GM12878 (cell line): ENCODE results near the gene REXO1. TPM values are rescaled to one million over a fixed set of nuclear protein-coding genes. Genes with fewer than 3 reads are reported as not detected.

Source experiments
- ATAC-seq: fragments of 200-7000 bp; cut with Tn5 transposase; 3 replicates; pipeline ENCODE4 v1.9.1; 2020; ENCODE audit warnings: mild to moderate bottlenecking, moderate library complexity
- BruUV-seq: library from RNA; stranded (reverse); fragments of 400-500 nt; replicated peaks from 2 replicates; lab custom pipeline; 2021; lab: Mats Ljungman, UMichigan
- CTCF ChIA-PET: fragments of 300-600 bp; sonication (Branson Sonifier 250); formaldehyde crosslinking; extraction: SDS; loops from one replicate; lab custom pipeline; 2021; ENCODE audit warnings: inconsistent platforms; lab: Yijun Ruan, JAX
- POLR2A ChIA-PET: fragments of 350-600 bp; formaldehyde crosslinking; extraction: SDS; loops from one replicate; lab custom pipeline; 2021; ENCODE audit warnings: inconsistent platforms; lab: Charles Lee
- RAD21 ChIA-PET: fragments of 300-600 bp; sonication (Branson Sonifier 250); formaldehyde crosslinking; loops from one replicate; lab custom pipeline; 2023; ENCODE audit warnings: antibody characterized with exemption; ENCODE audit not compliant: unreplicated experiment; lab: Charles Lee
- SMC1A ChIA-PET: fragments of 300-600 bp; sonication (Branson Sonifier 250); formaldehyde crosslinking; loops from one replicate; lab custom pipeline; 2023; ENCODE audit not compliant: unreplicated experiment, uncharacterized antibody; lab: Charles Lee
- DNase-seq: peaks from one replicate; pipeline ENCODE4 v3.0.0-alpha.2; 2011; ENCODE audit warnings: low read depth, low spot score
- FAIRE-seq: peaks from 3 replicates; lab custom pipeline; 2011; peaks lifted over from hg19 to GRCh38; lab: Jason Lieb, UNC
- H2AFZ ChIP-seq: 2 replicates; pipeline ENCODE4 v1.6.0; 2011; ENCODE audit warnings: low read depth, low read length, control low read depth; ENCODE audit not compliant: control insufficient read depth
- H3K27ac ChIP-seq: 2 replicates; pipeline ENCODE4 v1.5.1; 2011; ENCODE audit warnings: control low read depth; ENCODE audit not compliant: control insufficient read depth, insufficient read depth
- H3K27me3 ChIP-seq, 2 experiments: replicated peaks in 1 of 2; 2 replicates each; pipeline versions ENCODE4 v1.6.0 to v1.6.1; 2011; ENCODE audit warnings: low read length in 1 of 2; ENCODE audit not compliant: control insufficient read depth in 2 of 2, insufficient read depth in 2 of 2
- H3K36me3 ChIP-seq, 2 experiments: 2 replicates each; pipeline ENCODE4 v1.5.1; 2011; ENCODE audit warnings: low read length in 1 of 2; ENCODE audit not compliant: control insufficient read depth in 2 of 2, insufficient read depth in 2 of 2
- H3K4me1 ChIP-seq: 2 replicates; pipeline ENCODE4 v1.6.1; 2011; ENCODE audit warnings: mild to moderate bottlenecking, low read length, moderate library complexity, mixed read lengths; ENCODE audit not compliant: control insufficient read depth, insufficient read depth
- H3K4me2 ChIP-seq: 2 replicates; pipeline ENCODE4 v1.6.0; 2011; ENCODE audit warnings: control low read depth; ENCODE audit not compliant: control insufficient read depth, insufficient read depth
- H3K4me3 ChIP-seq: fragments of 200-600 bp; sonication (generic); 2 replicates; pipeline ENCODE4 v1.5.1; 2016
- H3K79me2 ChIP-seq: 2 replicates; pipeline ENCODE4 v1.6.0; 2011; ENCODE audit warnings: low read length; ENCODE audit not compliant: control insufficient read depth, insufficient read depth
- H3K9ac ChIP-seq: 2 replicates; pipeline ENCODE4 v1.8.0; 2011; ENCODE audit warnings: low read length, control low read depth, mixed read lengths; ENCODE audit not compliant: control insufficient read depth, insufficient read depth
- H3K9me3 ChIP-seq: replicated peaks from 3 replicates; pipeline ENCODE4 v1.5.1; 2011; ENCODE audit warnings: mild to moderate bottlenecking, low read length; ENCODE audit not compliant: control insufficient read depth, insufficient read depth
- H4K20me1 ChIP-seq: 2 replicates; pipeline ENCODE4 v1.6.0; 2011; ENCODE audit not compliant: control insufficient read depth, insufficient read depth
- ETV6 ChIP-seq, 2 experiments: fragments of 450-650 bp in 1 of 2; IDR thresholded peaks in 1 of 2; conservative IDR thresholded peaks in 1 of 2; 2 replicates each; pipeline ENCODE4 v1.6.1; 2014; ENCODE audit warnings: antibody characterized with exemption in 1 of 2, borderline replicate concordance in 1 of 2, low read depth in 1 of 2, mild to moderate bottlenecking in 1 of 2, moderate library complexity in 1 of 2
- NFYA ChIP-seq: IDR thresholded peaks from 2 replicates; pipeline ENCODE4 v1.6.1; 2011; ENCODE audit warnings: low read depth, mild to moderate bottlenecking, low read length, improper control_type of control experiment, borderline replicate concordance
- POLR2A ChIP-seq: IDR thresholded peaks from 2 replicates; pipeline ENCODE4 v1.6.1; 2011; ENCODE audit warnings: low read depth, mild to moderate bottlenecking, low read length
- WGBS: methylation state at CpG from one replicate; pipeline ENCODE4 v1.1.6; 2016; ENCODE audit warnings: low lambda C conversion rate; ENCODE audit not compliant: insufficient replicate concordance, insufficient coverage; ENCODE audit errors: missing lambda C conversion rate; 5-methylcytosine and 5-hydroxymethylcytosine counted together
- in situ Hi-C: fragments of 300-500 bp; cut with MboI; formaldehyde crosslinking; loops from 9 replicates; pipeline ENCODE4 v1.14.3; 2018; ENCODE audit warnings: mixed read lengths
- intact Hi-C: fragments of 100-400 bp; cut with micrococcal nuclease; formaldehyde crosslinking; loops from one replicate; pipeline ENCODE4 v1.14.2; 2022; ENCODE audit not compliant: unreplicated experiment
- polyA plus RNA-seq, 11 experiments: library from polyadenylated mRNA; depleted of rRNA in 4 of 11; unstranded in 6 of 11; stranded (reverse) in 5 of 11; fragments of >200 nt; fragmentation: Nextera tagmentation in 4 of 11; fragmentation: Illumina TruSeq in 1 of 11; extraction: Ambion mirVana in 4 of 11; extraction: Trizol in 1 of 11; gene quantifications; 1 replicate in 1 of 11; 2 replicates in 10 of 11; pipeline versions ENCODE4 v1.2.1 to v1.2.3, GENCODE V29; 2011 to 2016; ENCODE audit warnings: inconsistent platforms in 2 of 11, missing spikeins in 2 of 11, low read depth in 1 of 11
- total RNA-seq, 4 experiments: library from RNA; depleted of rRNA in 3 of 4; stranded (reverse); fragments of >200 nt in 3 of 4; fragmentation: Illumina TruSeq in 1 of 4; extraction: Trizol in 1 of 4; gene quantifications; 2 replicates each; pipeline versions ENCODE4 v1.2.1 to v1.2.3, GENCODE V29; 2013 to 2021

The REXO1 gene
- total and polyA plus RNA-seq, 10 of the 15 experiments (the other 5 are each of a cell fraction or from before 2014, with no cell fraction given) = 0.03 to 45.2 (median 8.4) TPM

- TF ChIP-seq ETV6 (conservative IDR thresholded peaks at IDR 0.05 in 1 of 2, IDR thresholded peaks at IDR 0.05 in 1 of 2; ENCODE audit: borderline replicate concordance in 1 of 2, low read depth in 1 of 2) = no peak
Observed at GRCh38 chr19:1816530-1817298, 31.6 kb downstream of the REXO1 start (continued).

DNA sequence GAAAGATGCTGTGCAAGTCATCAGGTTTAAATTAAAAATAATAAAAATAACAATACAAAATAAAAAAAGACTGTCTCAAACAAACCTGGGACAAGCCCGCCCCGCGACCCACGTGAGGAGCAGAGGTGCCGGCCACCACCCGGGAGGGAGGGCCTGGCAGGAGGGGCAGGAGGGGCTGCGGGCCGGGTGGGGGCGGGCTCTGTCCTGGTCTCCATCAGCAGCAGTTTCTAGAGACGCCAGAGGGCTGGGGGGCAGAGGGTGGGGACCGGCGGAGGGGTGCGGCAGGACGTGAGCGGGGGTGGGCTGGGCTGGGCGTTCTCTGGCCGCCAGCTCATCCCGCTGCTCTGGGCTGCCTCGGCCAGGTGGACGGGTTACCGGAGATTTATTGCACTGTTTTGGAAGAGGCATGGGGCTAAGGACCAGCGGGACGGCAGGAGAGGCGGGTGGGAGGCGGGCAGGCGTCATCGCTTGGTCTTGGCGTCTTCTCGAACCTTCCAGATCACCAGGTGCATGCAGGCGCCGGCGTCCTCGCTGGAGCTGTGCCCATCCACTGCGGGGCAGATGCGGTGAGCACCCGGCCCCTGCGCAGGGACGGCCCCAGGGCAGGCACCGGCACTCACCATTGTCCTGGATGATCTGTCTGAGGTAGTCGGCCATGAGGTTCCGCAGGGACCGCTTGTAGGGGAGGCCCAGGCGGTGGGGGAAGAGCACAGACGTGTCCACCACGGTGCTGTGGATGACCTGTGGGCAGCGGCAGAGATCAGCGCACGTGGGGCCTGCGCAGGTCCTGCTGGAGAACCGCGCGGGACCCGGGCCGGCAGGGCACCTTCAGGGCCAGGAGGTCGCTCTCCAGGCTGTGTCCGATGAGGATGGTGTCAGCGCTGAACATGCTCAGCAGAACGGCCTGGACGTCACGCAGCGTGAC is 32.4 kb downstream of the REXO1 start:
- ATAC-seq (no peak), DNase-seq (no peak), FAIRE-seq (no peak)
- Histone ChIP-seq H3K27ac (no peak overlapping the region), H3K36me3 (peaks cover 6 to 30% of the 10 kb centered on the region in 2 experiments; a peak in 3 of 4 replicates), H3K4me2 (no peak overlapping the region), H3K27me3 (no peaks in the 10 kb centered on the region), H3K4me1 (peaks cover 3% of the 10 kb centered on the region; the same call in 1 of the 2 replicates), H3K9me3 (no peaks in the 10 kb centered on the region), H4K20me1 (no peaks in the 10 kb centered on the region), H3K79me2 (no peaks in the 10 kb centered on the region), H2AFZ (no peak overlapping the region), H3K4me3 (no peak overlapping the region), H3K9ac (no peak overlapping the region)
- intact Hi-C loops = no loop called here
- in situ Hi-C loops = no loop called here
- SMC1A ChIA-PET = no interaction called here
- POLR2A ChIA-PET = no interaction called here
- CTCF ChIA-PET = no interaction called here
- 97% methylated on average over 48 of the region's 61 CpGs for WGBS
- BruUV-seq = no TSS peak
- TF ChIP-seq NFYA (no peak), POLR2A (peak; percentile 23; the same call in 1 of the 2 replicates)
- RAD21 ChIA-PET = no interaction called here
